Mesodermal cell (in vitro differentiated cells): ENCODE results near the gene SLC19A1.

ENCODE experiments used
- H3K27ac ChIP-seq: 2 replicates; pipeline ENCODE4 v1.7.0; 2013; ENCODE audit warnings: mild to moderate bottlenecking, low read depth, low read length, moderate library complexity; ENCODE audit not compliant: severe bottlenecking
- H3K36me3 ChIP-seq: 2 replicates; pipeline ENCODE4 v1.7.1; 2013; ENCODE audit warnings: mild to moderate bottlenecking, low read length, moderate library complexity; ENCODE audit not compliant: control insufficient read depth, insufficient read depth
- H3K4me1 ChIP-seq: one replicate; pipeline ENCODE4 v1.7.1; 2013; ENCODE audit warnings: mild to moderate bottlenecking, low read length; ENCODE audit not compliant: insufficient read depth, control insufficient read depth, poor library complexity, severe bottlenecking
- H3K4me3 ChIP-seq: 2 replicates; pipeline ENCODE4 v1.7.0; 2013; ENCODE audit warnings: low read length, control low read depth, mild to moderate bottlenecking; ENCODE audit not compliant: insufficient read depth, poor library complexity, severe bottlenecking; ENCODE audit errors: extremely low read depth
- H3K9me3 ChIP-seq: 2 replicates; pipeline ENCODE4 v1.7.1; 2013; ENCODE audit warnings: mild to moderate bottlenecking, low read length, moderate library complexity; ENCODE audit not compliant: control insufficient read depth
- WGBS, 2 experiments: methylation state at CpG; one replicate each; pipeline ENCODE4 v1.1.5; 2013; ENCODE audit warnings: missing lambda C conversion rate in 2 of 2; ENCODE audit not compliant: insufficient coverage in 2 of 2; 5-methylcytosine and 5-hydroxymethylcytosine counted together

The SLC19A1 gene

DNA sequence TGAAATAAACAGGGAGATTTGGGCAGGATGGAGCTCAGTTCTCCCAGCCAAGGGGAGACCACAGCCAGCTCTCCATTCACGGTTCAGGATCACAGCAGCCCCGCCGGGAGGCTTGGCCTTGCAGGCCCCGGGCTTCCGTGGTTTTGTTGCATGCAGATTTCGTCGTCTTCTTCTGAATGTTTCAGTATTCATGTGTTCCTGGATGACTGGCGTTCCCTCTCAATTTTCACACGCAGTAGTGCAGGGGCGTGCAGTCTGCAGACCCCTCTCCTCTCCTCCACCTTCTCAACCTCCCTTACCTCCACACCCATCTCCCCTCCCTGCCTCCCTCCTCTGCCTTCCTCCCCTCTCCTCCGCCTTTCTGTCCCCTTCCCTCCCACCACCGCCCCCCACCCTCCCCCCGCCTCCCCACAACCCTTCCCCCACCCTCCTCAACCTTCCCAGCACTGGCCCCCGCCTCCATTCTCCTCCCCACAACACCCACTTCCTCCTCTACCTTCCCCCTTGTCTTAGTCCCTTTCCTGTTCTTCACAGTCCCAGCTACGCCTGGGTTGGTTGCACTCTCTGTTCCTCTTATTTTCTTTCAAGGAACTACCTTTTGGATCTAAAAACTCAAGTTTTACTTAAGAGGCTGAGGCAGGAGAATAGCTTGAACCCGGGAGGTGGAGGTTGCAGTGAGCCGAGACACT is 8.4 kb upstream of the SLC19A1 start:
- H3K4me3 ChIP-seq: no peak overlapping the region
- WGBS, 2 experiments: 42 to 43% methylated on average over 13 to 14 of the region's 17 CpGs
- no peaks in the 10 kb centered on the region for H3K9me3 ChIP-seq
- no peak overlapping the region for H3K27ac ChIP-seq
- H3K36me3 ChIP-seq: no peaks in the 10 kb centered on the region
- peaks cover 6% of the 10 kb centered on the region for H3K4me1 ChIP-seq

DNA sequence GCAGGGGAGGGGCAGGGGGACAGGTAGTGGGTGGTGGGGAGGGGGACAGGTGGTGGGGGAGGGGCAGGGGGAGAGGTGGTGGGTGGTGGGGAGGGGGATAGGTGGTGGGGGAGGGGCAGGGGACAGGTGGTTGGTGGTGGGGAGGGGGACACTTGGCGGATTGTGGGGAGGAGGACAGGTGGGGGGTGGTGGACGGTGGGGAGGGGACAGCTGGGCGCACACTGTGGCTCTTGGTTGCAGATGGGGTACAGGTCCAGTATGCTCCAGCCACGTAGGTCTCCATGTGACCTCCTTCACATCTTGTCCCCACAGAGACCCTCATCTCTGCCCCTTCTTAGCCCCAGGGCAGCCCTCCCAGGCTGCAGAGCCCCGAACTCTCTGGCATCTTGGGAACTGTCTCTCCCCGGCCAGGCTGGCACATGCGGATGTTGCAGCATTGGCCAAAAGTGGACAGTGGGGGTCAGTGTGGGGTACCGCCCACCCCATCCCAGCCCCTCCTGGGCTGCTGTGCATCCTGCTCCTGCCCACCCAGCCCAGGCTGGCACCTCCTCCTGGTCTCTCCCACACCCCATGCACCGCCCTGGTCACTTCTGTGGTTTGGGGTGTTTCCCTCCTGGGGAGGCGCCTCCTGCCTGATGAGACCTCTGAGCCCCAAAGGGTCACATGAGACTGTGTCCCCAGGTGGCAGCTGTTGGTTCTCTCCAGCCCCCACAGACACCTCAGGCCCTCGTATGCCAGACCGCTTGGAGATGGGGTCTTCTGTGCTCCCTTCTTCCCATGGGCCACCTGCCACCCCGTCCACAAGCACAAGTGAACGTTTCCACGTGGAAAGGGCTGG is 7.6 kb upstream of the SLC19A1 start:
- Histone ChIP-seq H3K36me3 (no peaks in the 10 kb centered on the region), H3K4me3 (no peak overlapping the region), H3K27ac (no peak overlapping the region), H3K9me3 (no peaks in the 10 kb centered on the region), H3K4me1 (peaks cover 6% of the 10 kb centered on the region)
- WGBS, 2 experiments: 92 to 95% methylated on average over 6 to 12 of the region's 15 CpGs

DNA sequence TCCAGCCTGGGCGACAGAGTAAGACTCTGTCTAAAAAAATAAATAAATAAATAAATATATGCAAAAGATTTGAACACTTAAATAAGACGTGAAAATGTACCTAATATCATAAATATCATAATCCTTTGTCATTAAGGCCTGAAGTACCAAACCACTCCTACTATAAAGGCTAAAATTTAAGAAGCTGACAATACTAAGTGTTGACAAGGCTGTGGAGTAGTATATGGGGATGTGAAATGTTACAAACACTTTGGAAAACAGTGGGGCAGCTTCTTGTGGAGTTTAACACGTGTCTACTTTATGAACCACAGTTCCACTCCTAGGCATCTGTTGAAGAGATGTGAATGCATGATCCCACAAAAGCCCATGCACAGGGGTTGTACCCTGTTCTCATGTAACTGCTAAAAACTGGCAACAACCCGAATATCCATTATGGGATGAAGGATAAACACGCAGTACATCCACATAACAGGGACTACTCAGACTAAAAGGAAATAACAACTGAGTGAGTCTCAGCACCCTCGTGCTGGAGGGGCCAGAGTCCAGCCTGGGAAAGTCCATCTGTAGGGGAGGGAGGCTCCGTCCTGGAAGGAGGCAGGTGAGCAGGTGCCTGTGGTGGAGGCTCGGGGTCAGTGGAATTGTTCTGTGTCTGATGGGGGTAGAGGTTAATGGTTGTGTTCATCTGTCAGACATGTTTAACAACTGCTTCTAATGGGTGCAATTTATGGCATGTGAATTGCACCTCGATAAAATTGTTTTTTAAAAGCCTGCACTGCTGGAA is 6.7 kb upstream of the SLC19A1 start:
- no peak overlapping the region for H3K4me3 ChIP-seq
- WGBS, 2 experiments: 93 to 94% methylated on average over 4 of the region's 9 CpGs
- H3K36me3 ChIP-seq: no peaks in the 10 kb centered on the region
- H3K27ac ChIP-seq: no peak overlapping the region
- H3K9me3 ChIP-seq: no peaks in the 10 kb centered on the region
- H3K4me1 ChIP-seq: peaks cover 6% of the 10 kb centered on the region

DNA sequence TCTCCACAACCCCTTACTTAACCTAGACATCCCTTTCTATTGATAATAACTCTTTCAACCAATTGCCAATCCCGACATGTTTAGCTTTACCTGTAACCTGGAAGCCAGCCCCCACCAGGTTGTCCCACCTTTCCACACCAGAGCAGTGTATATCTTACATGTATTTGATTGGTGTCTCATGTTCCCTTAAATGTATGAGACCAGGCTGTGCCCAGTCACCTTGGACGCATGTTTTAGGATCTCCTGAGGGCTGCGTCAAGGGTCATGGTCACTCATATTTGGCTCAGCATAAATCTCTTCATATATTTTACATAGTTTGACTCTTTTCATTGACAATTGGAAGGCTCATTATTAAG is 5.3 kb upstream of the SLC19A1 start:
- WGBS, 2 experiments: 90% methylated on average over 2 of the region's 3 CpGs; no CpG with 5 or more reads in 1 of the 2 experiments
- Histone ChIP-seq H3K9me3 (no peaks in the 10 kb centered on the region), H3K27ac (no peak overlapping the region), H3K4me1 (peaks cover 14% of the 10 kb centered on the region), H3K36me3 (no peaks in the 10 kb centered on the region), H3K4me3 (no peak overlapping the region)

DNA sequence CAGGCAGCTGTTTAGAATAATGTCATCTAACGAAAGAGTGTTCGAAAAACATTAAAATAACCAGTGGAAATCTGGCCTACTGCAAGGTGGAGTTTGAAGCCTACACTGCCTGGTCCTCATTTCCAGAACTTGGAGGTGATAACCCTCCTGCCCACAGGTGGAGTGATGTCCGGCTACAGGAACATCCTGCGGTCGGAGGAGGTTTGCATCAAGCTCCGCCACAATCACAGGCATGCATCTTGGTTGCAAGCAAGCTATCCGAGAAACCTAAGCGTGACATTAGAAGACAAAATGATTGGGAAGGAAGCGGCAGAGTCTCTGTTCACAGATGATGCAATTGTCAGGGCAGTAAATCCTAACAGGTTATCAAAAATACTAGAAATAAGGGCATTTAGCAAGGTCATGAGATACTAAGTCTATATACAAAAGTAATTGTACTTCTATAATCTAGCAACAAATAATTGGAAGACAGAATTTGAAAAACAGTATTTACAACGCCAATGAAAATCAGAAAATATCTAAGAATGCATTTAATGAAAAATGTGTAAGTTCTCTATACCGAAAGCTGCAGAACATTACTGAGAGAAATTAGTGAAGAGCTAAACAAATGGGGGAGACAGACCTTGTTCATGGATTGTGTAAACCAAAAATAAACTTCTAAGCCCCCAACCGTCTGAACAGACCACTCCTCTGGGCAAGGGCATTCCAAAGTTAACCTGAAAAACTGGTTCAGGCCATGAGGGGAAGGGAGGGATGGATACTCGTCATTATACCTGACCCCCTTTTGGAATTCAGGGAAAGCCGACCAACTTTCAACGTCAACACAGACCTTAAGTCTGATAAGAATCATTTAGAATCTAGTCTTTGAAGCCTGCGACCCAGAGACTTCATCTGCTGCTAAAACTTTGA is 4.7 kb upstream of the SLC19A1 start:
- H3K4me3 ChIP-seq: no peak overlapping the region
- 95 to 97% methylated on average over 9 to 12 of the region's 16 CpGs for WGBS, 2 experiments
- no peaks in the 10 kb centered on the region for H3K9me3 ChIP-seq

DNA sequence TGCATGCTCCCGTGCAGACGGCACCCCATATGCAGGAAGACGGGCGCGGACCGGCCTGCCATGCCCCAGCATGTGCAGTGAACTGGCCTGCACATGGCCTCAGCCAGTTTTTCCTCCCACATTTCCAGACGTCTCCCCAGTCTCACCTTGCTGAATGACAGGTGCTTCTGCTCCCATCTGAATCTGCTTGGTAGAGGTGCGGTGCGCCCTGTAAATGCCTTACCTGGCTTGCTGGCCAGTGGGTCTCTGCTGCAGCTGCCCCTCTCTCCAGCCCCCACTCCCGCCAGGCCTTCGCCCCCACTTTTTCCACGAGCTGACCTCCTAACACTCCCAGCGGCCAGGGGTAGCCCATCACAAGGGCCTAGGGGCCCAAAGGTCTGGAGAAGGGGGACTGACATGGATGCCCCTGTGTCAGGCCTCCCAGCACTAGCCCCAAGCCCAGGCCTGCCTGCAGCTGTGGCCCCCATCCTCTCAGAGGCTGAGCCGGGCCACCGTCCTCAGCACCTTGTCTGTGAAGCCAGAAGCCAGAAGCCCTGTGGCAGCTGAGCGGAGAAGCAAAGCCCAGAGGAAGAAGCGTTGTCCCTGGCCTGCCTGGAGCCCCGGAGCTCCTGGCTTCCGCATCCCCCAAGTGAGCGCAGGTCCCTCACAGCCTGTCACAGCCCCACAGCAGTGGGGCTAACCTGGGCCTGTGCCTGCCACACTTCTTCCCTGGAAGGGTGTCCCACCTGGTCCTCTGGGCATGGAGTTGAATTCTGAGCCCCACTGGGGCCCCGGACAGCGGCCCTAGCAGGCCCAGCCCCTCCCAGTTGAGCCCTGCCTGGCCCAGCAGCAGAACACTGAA is 3.7 kb upstream of the SLC19A1 start:
- H3K4me3 ChIP-seq: no peak overlapping the region
- no peak overlapping the region for H3K27ac ChIP-seq
- H3K36me3 ChIP-seq: no peaks in the 10 kb centered on the region
- H3K4me1 ChIP-seq: peaks cover 13% of the 10 kb centered on the region
- no peaks in the 10 kb centered on the region for H3K9me3 ChIP-seq
- WGBS, 2 experiments: 87 to 90% methylated on average over 15 to 21 of the region's 22 CpGs

More for the DNA sequence above, 4.7 kb upstream of the SLC19A1 start:
- H3K4me1 ChIP-seq: peaks cover 14% of the 10 kb centered on the region
- no peaks in the 10 kb centered on the region for H3K36me3 ChIP-seq
- H3K27ac ChIP-seq: no peak overlapping the region

DNA sequence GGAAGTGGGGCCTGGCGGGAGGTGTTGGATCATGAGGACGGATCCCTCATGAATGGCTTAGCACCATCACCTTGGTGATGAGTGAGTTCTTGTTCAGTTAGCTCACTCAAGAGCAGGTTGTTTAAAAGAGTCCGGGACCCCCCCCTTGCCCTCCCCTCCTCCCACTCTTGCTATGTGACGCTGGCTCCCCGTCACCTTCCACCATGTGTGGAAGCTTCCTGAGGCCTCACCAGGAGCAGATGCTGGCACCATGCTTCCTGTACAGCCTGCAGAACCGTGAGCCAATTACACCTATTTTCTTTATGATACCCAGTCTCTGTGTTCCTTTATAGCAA is 3.0 kb upstream of the SLC19A1 start:
- no peaks in the 10 kb centered on the region for H3K9me3 ChIP-seq
- peaks cover 3% of the 10 kb centered on the region for H3K36me3 ChIP-seq
- H3K27ac ChIP-seq: no peak overlapping the region
- H3K4me3 ChIP-seq: no peak overlapping the region
- peaks cover 13% of the 10 kb centered on the region for H3K4me1 ChIP-seq
- WGBS, 2 experiments: 98 to 100% methylated on average over 4 to 6 of the region's 6 CpGs

DNA sequence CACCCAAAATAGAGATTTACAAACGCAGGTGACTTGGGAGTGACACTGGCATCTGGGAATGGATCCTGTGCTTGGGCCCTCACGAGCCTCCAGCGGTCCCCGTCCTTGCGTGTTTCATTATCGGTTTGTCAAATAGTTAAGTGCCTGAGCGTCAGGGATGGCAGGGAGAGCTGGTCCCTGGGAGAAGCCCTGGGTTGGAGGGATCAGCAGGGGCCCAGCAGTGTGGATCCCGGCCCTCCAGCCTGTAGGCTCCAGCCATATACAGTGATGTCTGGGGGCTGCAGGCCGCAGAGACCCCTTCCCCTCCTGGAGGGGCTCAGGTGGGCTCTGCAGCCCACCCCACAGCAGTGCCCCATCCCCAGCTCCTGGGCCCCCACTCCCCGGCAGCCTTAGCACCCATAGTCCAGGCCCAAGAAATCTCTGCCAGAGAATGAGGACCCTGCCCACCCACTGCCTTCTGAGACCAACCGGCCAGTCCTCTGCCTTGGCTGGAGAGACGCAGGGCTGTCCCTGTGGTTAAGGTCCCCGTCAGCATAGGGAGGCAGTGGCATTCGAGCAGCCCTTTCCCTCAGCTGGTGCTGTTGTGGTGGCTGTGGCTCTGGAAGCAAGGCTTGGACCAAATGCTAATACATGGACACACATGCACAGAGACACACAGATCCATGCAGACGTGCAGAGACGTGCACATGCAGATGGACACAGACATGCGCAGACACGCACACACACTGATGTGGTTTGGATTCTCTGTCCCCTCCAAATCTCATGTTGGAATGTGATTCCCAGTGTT is 2.4 kb upstream of the SLC19A1 start:
- Histone ChIP-seq H3K27ac (no peak overlapping the region), H3K4me3 (no peak overlapping the region), H3K9me3 (no peaks in the 10 kb centered on the region), H3K4me1 (peaks cover 13% of the 10 kb centered on the region), H3K36me3 (peaks cover 6% of the 10 kb centered on the region)
- 91 to 94% methylated on average over 16 to 17 of the region's 18 CpGs for WGBS, 2 experiments

DNA sequence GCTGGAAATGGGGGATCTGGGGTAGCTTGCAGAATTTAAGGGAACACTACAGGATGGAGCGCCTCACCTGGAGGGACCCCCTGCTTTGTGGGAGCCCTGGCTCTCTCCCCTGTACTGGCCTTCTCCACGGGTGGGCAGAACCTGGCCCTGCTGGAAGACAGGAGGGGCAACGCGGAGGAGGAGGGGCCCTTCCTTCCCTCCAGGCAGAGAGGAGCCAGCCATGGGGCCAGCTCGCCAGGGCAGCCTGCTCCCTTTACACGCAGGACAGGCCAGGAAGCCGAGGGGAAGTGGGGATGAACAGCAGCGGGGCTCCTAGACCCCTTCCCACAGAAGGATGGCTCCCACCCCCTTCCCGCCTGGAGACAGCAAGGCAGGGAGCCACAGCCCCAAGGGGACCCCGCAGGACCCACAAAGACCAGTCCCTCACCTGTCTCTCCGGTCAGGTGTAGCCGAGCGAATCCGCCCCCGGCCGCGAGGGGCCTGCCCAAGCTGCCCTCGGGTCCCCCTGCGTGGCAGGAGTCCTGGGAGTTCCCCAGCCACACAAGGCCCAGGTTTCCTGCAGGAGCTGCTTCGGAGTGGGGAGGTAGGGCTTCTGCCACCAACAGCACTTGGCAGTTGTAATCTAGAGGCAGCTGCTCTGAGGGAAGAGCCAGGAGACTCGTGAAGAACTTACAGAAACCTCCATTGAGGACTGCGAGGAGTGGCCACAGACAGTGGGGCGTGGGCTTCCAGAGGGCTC is 1.6 kb upstream of the SLC19A1 start:
- Histone ChIP-seq H3K36me3 (peaks cover 9% of the 10 kb centered on the region), H3K9me3 (no peaks in the 10 kb centered on the region), H3K4me3 (no peak overlapping the region), H3K4me1 (peaks cover 13% of the 10 kb centered on the region), H3K27ac (no peak overlapping the region)
- 83 to 93% methylated on average over 20 of the region's 23 CpGs for WGBS, 2 experiments
